Measurements from ENCODE around the gene ITGB4. TPM values are rescaled to one million over a fixed set of nuclear protein-coding genes. Genes with fewer than 3 reads are reported as not detected.

The ITGB4 gene
- total and polyA plus RNA-seq, 9 of the 15 experiments (the other 6 are each of a cell fraction or from before 2014, with no cell fraction given): 0.05 to 2.8 (median 0.76) TPM; not detected in 3

- TF ChIP-seq ETV6 (IDR thresholded peaks at IDR 0.05; ENCODE audit: borderline replicate concordance in 1 of 2, low read depth in 2 of 2, low read length in 1 of 2) (no peak), ETV6 (CRISPR knock-in tag; IDR thresholded peaks at IDR 0.05; ENCODE audit: borderline replicate concordance) (no peak), MTA2 (IDR thresholded peaks at IDR 0.05; ENCODE audit: low read depth) (no peak), CTCF (IDR thresholded peaks at IDR 0.05 in 2 of 3, conservative IDR thresholded peaks at IDR 0.05 in 1 of 3; ENCODE audit: insufficient read depth in 2 of 3, low read depth in 1 of 3, low read length in 3 of 3) (peak; percentile 32 to 68 (median 65); a peak in 5 of 6 replicates), RBM25 (IDR thresholded peaks at IDR 0.05; ENCODE audit: low read depth, low read length, severe bottlenecking) (peak; percentile 88), SOX6 (IDR thresholded peaks at IDR 0.05) (0 out of 2 replicates have a peak, but pooled peaks have one; percentile 25), SIRT6 (IDR thresholded peaks at IDR 0.05; ENCODE audit: low read depth, low read length) (no peak), NR2C1 (IDR thresholded peaks at IDR 0.05) (no peak), NR2C1 (tag; IDR thresholded peaks at IDR 0.05) (no peak), ZSCAN32 (CRISPR knock-in tag; IDR thresholded peaks at IDR 0.05) (no peak), ZNF121 (CRISPR knock-in tag; conservative IDR thresholded peaks at IDR 0.05) (no peak; the same call in none of the 2 replicates), SAP30 (IDR thresholded peaks at IDR 0.05; ENCODE audit: borderline replicate concordance, insufficient read depth, low read depth, low read length, poor library complexity, severe bottlenecking) (no peak), SMAD3 (CRISPR knock-in tag; conservative IDR thresholded peaks at IDR 0.05) (peak; percentile 25; the same call in 1 of the 2 replicates)
- TF ChIP-seq, protein P1, sequence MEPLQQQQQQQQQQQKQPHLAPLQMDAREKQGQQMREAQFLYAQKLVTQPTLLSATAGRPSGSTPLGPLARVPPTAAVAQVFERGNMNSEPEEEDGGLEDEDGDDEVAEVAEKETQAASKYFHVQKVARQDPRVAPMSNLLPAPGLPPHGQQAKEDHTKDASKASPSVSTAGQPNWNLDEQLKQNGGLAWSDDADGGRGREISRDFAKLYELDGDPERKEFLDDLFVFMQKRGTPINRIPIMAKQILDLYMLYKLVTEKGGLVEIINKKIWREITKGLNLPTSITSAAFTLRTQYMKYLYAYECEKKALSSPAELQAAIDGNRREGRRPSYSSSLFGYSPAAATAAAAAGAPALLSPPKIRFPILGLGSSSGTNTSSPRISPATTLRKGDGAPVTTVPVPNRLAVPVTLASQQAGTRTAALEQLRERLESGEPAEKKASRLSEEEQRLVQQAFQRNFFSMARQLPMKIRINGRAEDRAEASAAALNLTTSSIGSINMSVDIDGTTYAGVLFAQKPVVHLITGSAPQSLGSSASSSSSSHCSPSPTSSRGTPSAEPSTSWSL (CRISPR knock-in tag; IDR thresholded peaks at IDR 0.05; ENCODE audit: borderline replicate concordance): no peak
- TF ChIP-seq, protein P2, sequence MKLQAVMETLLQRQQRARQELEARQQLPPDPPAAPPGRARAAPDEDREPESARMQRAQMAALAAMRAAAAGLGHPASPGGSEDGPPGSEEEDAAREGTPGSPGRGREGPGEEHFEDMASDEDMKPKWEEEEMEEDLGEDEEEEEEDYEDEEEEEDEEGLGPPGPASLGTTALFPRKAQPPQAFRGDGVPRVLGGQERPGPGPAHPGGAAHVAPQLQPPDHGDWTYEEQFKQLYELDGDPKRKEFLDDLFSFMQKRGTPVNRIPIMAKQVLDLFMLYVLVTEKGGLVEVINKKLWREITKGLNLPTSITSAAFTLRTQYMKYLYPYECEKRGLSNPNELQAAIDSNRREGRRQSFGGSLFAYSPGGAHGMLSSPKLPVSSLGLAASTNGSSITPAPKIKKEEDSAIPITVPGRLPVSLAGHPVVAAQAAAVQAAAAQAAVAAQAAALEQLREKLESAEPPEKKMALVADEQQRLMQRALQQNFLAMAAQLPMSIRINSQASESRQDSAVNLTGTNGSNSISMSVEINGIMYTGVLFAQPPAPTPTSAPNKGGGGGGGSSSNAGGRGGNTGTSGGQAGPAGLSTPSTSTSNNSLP (IDR thresholded peaks at IDR 0.05; ENCODE audit: borderline replicate concordance, low read depth, low read length): peak; percentile 84
- TF ChIP-seq, protein P3, sequence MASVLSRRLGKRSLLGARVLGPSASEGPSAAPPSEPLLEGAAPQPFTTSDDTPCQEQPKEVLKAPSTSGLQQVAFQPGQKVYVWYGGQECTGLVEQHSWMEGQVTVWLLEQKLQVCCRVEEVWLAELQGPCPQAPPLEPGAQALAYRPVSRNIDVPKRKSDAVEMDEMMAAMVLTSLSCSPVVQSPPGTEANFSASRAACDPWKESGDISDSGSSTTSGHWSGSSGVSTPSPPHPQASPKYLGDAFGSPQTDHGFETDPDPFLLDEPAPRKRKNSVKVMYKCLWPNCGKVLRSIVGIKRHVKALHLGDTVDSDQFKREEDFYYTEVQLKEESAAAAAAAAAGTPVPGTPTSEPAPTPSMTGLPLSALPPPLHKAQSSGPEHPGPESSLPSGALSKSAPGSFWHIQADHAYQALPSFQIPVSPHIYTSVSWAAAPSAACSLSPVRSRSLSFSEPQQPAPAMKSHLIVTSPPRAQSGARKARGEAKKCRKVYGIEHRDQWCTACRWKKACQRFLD (CRISPR knock-in tag; IDR thresholded peaks at IDR 0.05): no peak; the same call in 1 of the 2 replicates
- TF ChIP-seq, protein P4, sequence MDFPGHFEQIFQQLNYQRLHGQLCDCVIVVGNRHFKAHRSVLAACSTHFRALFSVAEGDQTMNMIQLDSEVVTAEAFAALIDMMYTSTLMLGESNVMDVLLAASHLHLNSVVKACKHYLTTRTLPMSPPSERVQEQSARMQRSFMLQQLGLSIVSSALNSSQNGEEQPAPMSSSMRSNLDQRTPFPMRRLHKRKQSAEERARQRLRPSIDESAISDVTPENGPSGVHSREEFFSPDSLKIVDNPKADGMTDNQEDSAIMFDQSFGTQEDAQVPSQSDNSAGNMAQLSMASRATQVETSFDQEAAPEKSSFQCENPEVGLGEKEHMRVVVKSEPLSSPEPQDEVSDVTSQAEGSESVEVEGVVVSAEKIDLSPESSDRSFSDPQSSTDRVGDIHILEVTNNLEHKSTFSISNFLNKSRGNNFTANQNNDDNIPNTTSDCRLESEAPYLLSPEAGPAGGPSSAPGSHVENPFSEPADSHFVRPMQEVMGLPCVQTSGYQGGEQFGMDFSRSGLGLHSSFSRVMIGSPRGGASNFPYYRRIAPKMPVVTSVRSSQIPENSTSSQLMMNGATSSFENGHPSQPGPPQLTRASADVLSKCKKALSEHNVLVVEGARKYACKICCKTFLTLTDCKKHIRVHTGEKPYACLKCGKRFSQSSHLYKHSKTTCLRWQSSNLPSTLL (IDR thresholded peaks at IDR 0.05): no peak
Observed at GRCh38 chr17:75783069-75783783, 62.0 kb downstream of the ITGB4 start (continued).

All from K562 (cell line).